Measurements from ENCODE around the gene YWHAQ. TPM values are rescaled to one million over a fixed set of nuclear protein-coding genes. Genes with fewer than 3 reads are reported as not detected.

YWHAQ gene
- total RNA-seq, 1 donor from 2014 or later = 518 TPM

GRCh38 chr2:9655441-9656269 lies 24.9 kb upstream of the YWHAQ start:
- no peak for TF ChIP-seq CTCF (conservative IDR thresholded peaks at IDR 0.05)
- DNase-seq (ENCODE audit: low read depth, low spot score) = no peak
- H3K27ac Mint-ChIP-seq (ENCODE audit: unreplicated experiment) = no peak overlapping the region

GRCh38 chr2:9654452-9655100 lies 23.8 kb upstream of the YWHAQ start:
- no peaks in the 10 kb centered on the region for H3K36me3 Mint-ChIP-seq (ENCODE audit: low read depth)
- no peak overlapping the region for H3K27ac Mint-ChIP-seq (ENCODE audit: unreplicated experiment)
- H3K4me3 Mint-ChIP-seq = no peak overlapping the region
- no peak for DNase-seq (ENCODE audit: low read depth, low spot score)
- peaks cover 12% of the 10 kb centered on the region for H3K27me3 Mint-ChIP-seq (ENCODE audit: low read depth)
- TF ChIP-seq CTCF (conservative IDR thresholded peaks at IDR 0.05) = no peak
- H3K4me1 Mint-ChIP-seq = peaks cover 23% of the 10 kb centered on the region
- H3K9me3 Mint-ChIP-seq = peaks cover 9% of the 10 kb centered on the region

More at GRCh38 chr2:9655441-9656269, 24.9 kb upstream of the YWHAQ start:
- peaks cover 23% of the 10 kb centered on the region for H3K4me1 Mint-ChIP-seq
- no peaks in the 10 kb centered on the region for H3K36me3 Mint-ChIP-seq (ENCODE audit: low read depth)
- H3K4me3 Mint-ChIP-seq = no peak overlapping the region
- H3K9me3 Mint-ChIP-seq = peaks cover 8% of the 10 kb centered on the region
- peaks cover 10% of the 10 kb centered on the region for H3K27me3 Mint-ChIP-seq (ENCODE audit: low read depth)

- Mint-ChIP-seq H3K4me1 (peaks cover 23% of the 10 kb centered on the region), H3K4me3 (no peak overlapping the region), H3K36me3 (ENCODE audit: low read depth) (no peaks in the 10 kb centered on the region), H3K9me3 (peaks cover 9% of the 10 kb centered on the region), H3K27ac (ENCODE audit: unreplicated experiment) (no peak overlapping the region), H3K27me3 (ENCODE audit: low read depth) (peaks cover 12% of the 10 kb centered on the region)
- no peak for DNase-seq (ENCODE audit: low read depth, low spot score)
- TF ChIP-seq CTCF (conservative IDR thresholded peaks at IDR 0.05) = no peak
Measured at GRCh38 chr2:9653485-9654271, 22.9 kb upstream of the YWHAQ start.

- Mint-ChIP-seq H3K4me3 (no peak overlapping the region), H3K9me3 (peaks cover 9% of the 10 kb centered on the region), H3K4me1 (peaks cover 22% of the 10 kb centered on the region), H3K27ac (ENCODE audit: unreplicated experiment) (no peak overlapping the region), H3K27me3 (ENCODE audit: low read depth) (peaks cover 12% of the 10 kb centered on the region), H3K36me3 (ENCODE audit: low read depth) (no peaks in the 10 kb centered on the region)
- TF ChIP-seq CTCF (conservative IDR thresholded peaks at IDR 0.05) = no peak
- no peak for DNase-seq (ENCODE audit: low read depth, low spot score)
Measured at GRCh38 chr2:9652898-9653479, 22.2 kb upstream of the YWHAQ start.

GRCh38 chr2:9652267-9652666 lies 21.5 kb upstream of the YWHAQ start:
- Mint-ChIP-seq H3K27me3 (ENCODE audit: low read depth) (peaks cover 12% of the 10 kb centered on the region), H3K9me3 (peaks cover 9% of the 10 kb centered on the region), H3K4me3 (no peak overlapping the region), H3K4me1 (peaks cover 20% of the 10 kb centered on the region), H3K27ac (ENCODE audit: unreplicated experiment) (no peak overlapping the region), H3K36me3 (ENCODE audit: low read depth) (no peaks in the 10 kb centered on the region)
- no peak for DNase-seq (ENCODE audit: low read depth, low spot score)
- TF ChIP-seq CTCF (conservative IDR thresholded peaks at IDR 0.05) = no peak
